UCSD-AML1 (cell line): ENCODE measurements around the gene MMP24.

Experiments used
- DNase-seq: peaks from one replicate; lab custom pipeline; 2025; ENCODE audit not compliant: unreplicated experiment; lab: John Stamatoyannopoulos, UW

Gene MMP24

GRCh38 chr20:35277531-35278395, 51.3 kb downstream of the MMP24 start, which contains the start of gene MMP24OS:
MMP24OS (minus strand) TSS chr20:35278122; CDS start chr20:35277929, 193 bp downstream.
- peak; percentile 95 for DNase-seq

- no peak for DNase-seq
Measured at GRCh38 chr20:35279040-35279439, 52.5 kb downstream of the MMP24 start.

GRCh38 chr20:35279533-35280174, 53.2 kb downstream of the MMP24 start:
- no peak for DNase-seq

GRCh38 chr20:35280523-35280922, 54.0 kb downstream of the MMP24 start:
- no peak for DNase-seq

GRCh38 chr20:35281506-35282101, 55.1 kb downstream of the MMP24 start:
- DNase-seq, result no peak

GRCh38 chr20:35283441-35284266, 57.2 kb downstream of the MMP24 start:
- DNase-seq, result no peak

- peak; percentile 83 for DNase-seq
Measured at GRCh38 chr20:35284267-35284991, 57.9 kb downstream of the MMP24 start, which contains the start of gene EIF6. EIF6 (minus strand) TSS chr20:35284772; CDS start chr20:35284487, 285 bp downstream.

GRCh38 chr20:35284992-35285805, 58.7 kb downstream of the MMP24 start:
- no peak for DNase-seq

GRCh38 chr20:35285806-35286076, 59.3 kb downstream of the MMP24 start:
- DNase-seq, result no peak

- DNase-seq, result no peak
Measured at GRCh38 chr20:35286077-35286898, 59.8 kb downstream of the MMP24 start.

GRCh38 chr20:35286899-35287508, 60.5 kb downstream of the MMP24 start:
- DNase-seq, result no peak

- DNase-seq, result no peak
Measured at GRCh38 chr20:35287509-35288324, 61.2 kb downstream of the MMP24 start.

GRCh38 chr20:35288325-35289060, 62.0 kb downstream of the MMP24 start:
- no peak for DNase-seq

- no peak for DNase-seq
Measured at GRCh38 chr20:35290186-35290886, 63.8 kb downstream of the MMP24 start.

GRCh38 chr20:35290887-35291417, 64.5 kb downstream of the MMP24 start:
- no peak for DNase-seq
